Amygdala (tissue), 56 donors: ENCODE measurements around the gene SETDB1.

Experiments used
- DNase-seq, 56 donors: peaks; one replicate each; lab custom pipeline; 2025; lab: John Stamatoyannopoulos, UW

SETDB1 gene

DNA sequence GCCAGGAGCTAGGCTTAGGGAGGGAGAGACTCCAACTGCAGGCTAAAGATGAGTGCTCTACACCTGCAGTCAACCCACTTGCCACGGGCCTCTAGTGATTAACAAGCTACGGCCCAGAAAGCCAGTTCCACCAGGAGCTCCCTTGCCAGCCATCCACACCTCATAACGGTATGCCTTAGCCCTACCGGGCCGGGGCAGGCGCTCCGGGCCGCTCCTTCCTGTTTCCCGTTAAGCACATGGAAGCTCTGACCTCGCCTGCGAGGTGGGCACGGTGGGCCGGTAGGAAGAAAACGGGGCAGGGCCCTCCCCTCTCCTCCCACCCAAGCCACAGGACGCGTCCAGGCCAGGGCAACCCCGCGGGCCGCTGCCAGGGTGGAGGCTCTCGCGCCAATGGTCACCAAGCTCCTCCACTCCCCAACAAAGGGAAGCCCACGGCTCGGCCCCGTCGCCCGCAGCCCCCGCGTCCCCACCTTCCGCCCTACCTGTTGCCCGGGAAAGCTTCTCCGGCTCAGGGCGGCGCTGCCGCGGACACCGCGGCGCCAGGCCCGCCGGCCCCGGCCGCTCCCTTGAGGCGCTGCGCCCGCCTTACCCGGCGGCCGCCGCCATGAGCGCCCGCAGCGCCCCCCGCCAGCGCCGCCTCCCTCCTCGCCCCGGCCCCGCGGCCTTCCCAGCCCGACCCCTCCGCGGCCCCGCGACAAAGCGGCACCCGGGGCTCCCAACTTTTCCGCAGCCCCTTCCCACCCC, 47.8 kb downstream of the SETDB1 start:
- DNase-seq: peak in 24 of 56 donors; percentile 22 to 77 (median 48)

- DNase-seq: peak in 42 of 56 donors; percentile 27 to 78 (median 58)
Measured at GRCh38 chr1:150974580-150975478, 48.7 kb downstream of the SETDB1 start, which contains the start of gene CERS2. TSS of gene CERS2 (minus strand) at chr1:150974835. CDS start at chr1:150969090, 5,745 bp downstream.

DNA sequence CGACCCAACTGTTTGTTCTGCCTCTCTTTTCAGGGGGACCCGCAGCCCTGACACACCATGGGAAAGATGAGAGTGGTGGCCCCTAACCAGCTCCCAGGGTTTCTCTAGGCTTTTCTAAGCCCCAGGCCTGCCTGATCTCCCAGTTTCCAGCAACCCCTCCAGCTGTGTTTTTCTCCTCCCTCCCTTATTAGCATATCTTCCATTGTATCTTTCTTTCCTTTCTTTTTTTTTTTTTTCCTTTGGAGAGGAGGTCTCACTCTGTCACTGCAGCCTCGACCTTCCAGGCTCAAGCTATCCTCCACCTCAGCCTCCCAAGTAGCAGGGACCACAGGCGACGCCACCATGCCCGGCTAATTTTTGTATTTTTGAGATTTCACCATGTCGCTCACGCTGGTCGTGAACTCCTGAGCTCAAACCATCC, 50.2 kb downstream of the SETDB1 start:
- DNase-seq: no peak

DNA sequence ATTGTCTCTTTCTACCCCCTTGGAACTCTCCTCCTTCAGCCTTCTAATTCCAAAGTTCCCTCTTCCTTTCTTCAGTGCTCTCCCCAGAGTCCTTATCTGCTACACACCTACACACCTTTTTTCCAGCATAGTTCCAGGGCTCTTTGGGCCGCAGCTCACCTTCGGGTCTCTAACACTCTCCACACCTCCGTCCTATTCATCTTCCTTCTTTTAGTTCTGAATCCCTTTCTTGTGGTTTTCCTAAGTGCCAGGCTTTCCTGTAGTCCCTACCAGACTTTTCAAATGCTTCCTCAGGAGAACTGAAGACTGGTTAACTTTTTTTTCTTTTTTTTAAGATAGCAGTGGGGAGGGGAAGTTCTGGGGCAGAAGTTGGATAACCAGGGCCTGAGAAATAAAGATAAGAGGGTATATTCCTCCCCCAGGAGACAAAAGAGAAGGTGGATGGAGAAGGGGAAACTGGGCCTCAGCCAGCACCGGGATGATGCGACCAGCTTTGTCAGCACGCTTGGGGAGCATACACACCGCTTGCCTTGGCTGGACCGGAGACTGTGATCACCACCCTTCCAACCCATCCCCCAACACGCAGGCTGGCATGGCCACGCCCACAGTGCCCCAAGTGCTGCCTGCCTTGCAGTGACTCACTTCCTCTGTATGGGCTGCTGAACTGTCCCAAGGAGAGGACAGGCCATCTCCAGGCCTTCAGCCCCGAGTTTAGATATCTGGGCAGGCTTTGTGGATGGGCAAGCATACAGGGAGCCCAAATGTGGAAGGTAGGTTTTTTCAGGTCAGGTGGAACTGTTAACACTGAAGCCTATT, 50.9 kb downstream of the SETDB1 start:
- DNase-seq: peak in 52 of 56 donors; percentile 20 to 84 (median 59)

- peak in 54 of 56 donors; percentile 8 to 95 (median 64) for DNase-seq
Measured at GRCh38 chr1:150979092-150980056, 53.2 kb downstream of the SETDB1 start.

- DNase-seq: no peak
Measured at GRCh38 chr1:150981177-150981804, 55.1 kb downstream of the SETDB1 start.

DNA sequence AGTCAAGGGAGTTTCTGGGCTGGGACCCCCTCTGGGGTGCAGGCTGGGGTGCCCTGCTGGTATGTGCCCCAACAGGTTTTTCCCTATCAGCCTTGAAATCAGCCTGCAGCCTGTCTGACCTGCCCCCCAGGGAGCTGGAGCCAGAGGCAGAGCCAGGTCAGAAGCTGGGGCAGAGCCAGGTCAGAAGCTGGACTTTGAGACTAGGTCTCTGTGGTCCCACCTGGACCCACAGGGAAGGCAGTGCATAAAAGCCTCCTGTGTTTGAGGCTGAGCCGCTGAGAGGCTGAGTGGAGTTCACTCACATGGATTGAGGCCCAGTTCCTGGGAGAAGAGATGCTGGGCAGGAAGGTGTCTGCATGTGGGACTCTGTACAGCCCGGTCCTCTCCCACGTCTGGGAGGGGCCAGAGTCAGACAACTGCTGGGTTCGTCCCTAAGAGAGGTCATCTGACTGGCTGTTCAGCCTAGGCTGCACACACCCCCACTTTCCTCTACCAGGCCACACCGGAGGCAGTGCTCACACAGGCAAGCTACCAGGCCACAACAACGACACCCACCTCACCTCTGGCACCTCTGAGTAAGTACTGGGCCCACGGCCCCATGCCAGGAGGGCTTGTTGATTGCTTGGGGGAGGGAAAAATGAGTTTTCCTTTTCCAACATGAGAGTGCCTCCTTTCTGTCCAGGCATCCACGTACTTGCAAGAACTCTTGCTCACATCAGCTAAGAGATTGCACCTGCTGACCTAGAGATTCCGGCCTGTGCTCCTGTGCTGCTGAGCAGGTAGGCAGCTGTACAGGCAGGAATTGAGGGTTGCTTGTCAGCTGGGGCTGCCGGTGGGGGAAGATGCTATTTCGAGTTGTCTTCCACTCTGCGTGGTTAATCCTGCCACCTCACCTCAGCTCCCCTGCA, 55.9 kb downstream of the SETDB1 start, which contains the start of gene ANXA9:
Gene ANXA9, plus strand, starts transcription at position 488 of the 908 bp plus-strand sequence. CDS start 814 bp downstream, outside the sequence.
- no peak for DNase-seq

DNA sequence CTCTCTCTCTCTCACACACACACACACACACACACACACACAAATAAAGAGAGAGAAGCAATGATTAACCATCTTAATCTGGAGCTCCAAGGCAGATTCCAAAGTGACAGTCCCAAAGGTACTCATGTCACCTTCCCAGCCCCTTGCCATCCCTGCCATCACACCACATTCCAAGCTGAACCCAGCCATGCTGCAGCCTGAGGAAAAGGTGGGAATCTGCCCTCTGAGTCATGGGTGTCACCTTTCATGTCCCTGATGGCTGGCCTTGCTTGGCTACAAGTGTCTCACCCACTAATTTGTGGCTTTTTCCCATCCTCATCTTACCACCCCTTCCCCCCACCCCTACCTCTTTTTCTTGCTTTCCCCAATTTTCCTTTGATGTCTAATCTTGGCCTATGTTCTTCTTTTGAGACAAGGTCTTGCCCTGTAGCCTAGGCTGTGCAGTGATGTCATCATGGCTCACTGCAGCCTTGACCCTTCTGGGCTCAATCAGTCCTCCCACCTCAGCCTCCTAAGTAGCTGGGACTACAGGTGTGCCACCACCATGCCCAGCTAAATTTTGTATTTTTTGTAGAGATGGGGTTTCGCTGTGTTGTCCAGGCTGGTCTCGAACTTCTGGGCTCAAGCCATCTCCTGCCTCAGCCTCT, 59.1 kb downstream of the SETDB1 start:
- no peak for DNase-seq

GRCh38 chr1:150987924-150988323, 61.8 kb downstream of the SETDB1 start:
- DNase-seq: no peak

- DNase-seq: no peak
Measured at GRCh38 chr1:150992626-150993025, 66.5 kb downstream of the SETDB1 start.

DNA sequence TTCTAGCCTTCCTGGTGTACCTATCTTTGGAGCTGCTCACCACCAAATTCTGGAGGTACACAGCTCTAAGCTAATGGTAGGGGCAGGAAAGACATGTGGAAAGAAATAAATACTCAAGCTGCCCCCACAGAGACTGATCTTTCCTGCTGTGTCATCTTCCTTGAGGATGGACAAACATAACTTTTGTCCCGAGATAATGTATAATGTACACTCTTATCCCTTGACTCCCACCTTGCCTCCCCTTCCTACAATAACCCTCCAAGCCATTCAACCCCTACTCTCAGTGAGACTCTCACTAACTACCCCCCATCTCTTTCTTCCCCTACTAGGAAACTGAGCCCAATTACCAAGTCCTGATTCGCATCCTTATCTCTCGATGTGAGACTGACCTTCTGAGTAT, 68.1 kb downstream of the SETDB1 start:
- DNase-seq: no peak

GRCh38 chr1:150995460-150995859, 69.3 kb downstream of the SETDB1 start:
- DNase-seq: no peak

GRCh38 chr1:150995896-150996295, 69.7 kb downstream of the SETDB1 start:
- peak in 17 of 56 donors; percentile 8 to 62 (median 17) for DNase-seq

GRCh38 chr1:150997126-150997872, 71.1 kb downstream of the SETDB1 start:
- no peak for DNase-seq

DNA sequence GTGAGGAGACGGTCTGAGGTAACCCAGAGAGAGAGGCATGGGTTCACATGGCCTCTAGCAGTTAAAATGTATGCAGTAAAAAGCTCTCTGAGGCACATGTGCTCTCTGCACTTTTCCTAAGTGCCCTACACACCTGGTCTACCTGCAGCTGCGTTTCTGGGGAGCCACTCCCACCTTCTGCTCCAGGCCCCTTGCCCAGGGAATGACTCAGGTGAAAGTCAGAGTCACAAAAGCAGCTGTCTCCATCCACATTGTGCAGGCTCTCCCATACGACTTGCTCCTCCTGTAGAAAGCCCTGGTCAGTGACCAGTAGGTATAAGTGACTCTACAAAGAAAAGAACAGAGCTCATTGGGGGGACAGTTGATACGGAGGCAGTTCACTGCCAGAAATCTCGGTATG, 71.8 kb downstream of the SETDB1 start:
- no peak for DNase-seq

- peak in 16 of 56 donors; percentile 9 to 52 (median 27) for DNase-seq
Measured at GRCh38 chr1:150999051-150999674, 73.0 kb downstream of the SETDB1 start.
